Uterus (tissue), 2 donors: Measurements from ENCODE around the gene RBM7.

Source experiments
- POLR2A ChIP-seq, 2 donors: fragments of 450-650 bp; IDR thresholded peaks; one replicate each; pipeline ENCODE4 v1.6.1; 2016; ENCODE audit warnings: antibody characterized with exemption in 2 of 2, mild to moderate bottlenecking in 1 of 2, moderate library complexity in 1 of 2
- TF ChIP-seq, protein P1 (sequence below), 4 experiments: fragments of 200-600 bp in 2 of 4; fragments of 450-650 bp in 2 of 4; sonication (generic) in 2 of 4; IDR thresholded peaks; one replicate each; pipeline ENCODE4 v1.5.1; 2016 to 2019; ENCODE audit warnings: antibody characterized with exemption in 4 of 4, mild to moderate bottlenecking in 2 of 4, moderate library complexity in 1 of 4

DNA sequence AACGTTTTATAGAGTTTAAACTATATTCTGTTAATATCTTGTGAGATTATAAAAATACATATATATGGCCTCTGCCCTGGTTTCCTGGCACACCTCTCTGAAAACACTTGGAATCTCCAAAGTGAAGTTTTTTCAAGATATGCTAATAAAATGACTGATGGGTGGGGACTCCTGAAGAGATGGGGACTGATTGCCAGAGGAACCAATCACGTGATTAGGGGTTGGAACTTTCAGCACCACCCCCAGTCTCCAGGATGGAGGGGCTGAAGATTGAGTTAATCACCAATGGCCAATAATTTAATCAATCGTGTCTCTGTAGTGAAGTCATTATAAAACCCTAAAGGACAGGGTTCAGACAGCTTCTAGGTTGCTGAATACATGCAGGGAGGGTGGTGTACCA is 37.5 kb upstream of the RBM7 start:
- TF ChIP-seq, protein P1, sequence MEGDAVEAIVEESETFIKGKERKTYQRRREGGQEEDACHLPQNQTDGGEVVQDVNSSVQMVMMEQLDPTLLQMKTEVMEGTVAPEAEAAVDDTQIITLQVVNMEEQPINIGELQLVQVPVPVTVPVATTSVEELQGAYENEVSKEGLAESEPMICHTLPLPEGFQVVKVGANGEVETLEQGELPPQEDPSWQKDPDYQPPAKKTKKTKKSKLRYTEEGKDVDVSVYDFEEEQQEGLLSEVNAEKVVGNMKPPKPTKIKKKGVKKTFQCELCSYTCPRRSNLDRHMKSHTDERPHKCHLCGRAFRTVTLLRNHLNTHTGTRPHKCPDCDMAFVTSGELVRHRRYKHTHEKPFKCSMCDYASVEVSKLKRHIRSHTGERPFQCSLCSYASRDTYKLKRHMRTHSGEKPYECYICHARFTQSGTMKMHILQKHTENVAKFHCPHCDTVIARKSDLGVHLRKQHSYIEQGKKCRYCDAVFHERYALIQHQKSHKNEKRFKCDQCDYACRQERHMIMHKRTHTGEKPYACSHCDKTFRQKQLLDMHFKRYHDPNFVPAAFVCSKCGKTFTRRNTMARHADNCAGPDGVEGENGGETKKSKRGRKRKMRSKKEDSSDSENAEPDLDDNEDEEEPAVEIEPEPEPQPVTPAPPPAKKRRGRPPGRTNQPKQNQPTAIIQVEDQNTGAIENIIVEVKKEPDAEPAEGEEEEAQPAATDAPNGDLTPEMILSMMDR (IDR thresholded peaks at IDR 0.05), result no peak
- no peak for TF ChIP-seq POLR2A (IDR thresholded peaks at IDR 0.05)
